ENCODE data around the gene MOV10L1.

The MOV10L1 gene

DNA sequence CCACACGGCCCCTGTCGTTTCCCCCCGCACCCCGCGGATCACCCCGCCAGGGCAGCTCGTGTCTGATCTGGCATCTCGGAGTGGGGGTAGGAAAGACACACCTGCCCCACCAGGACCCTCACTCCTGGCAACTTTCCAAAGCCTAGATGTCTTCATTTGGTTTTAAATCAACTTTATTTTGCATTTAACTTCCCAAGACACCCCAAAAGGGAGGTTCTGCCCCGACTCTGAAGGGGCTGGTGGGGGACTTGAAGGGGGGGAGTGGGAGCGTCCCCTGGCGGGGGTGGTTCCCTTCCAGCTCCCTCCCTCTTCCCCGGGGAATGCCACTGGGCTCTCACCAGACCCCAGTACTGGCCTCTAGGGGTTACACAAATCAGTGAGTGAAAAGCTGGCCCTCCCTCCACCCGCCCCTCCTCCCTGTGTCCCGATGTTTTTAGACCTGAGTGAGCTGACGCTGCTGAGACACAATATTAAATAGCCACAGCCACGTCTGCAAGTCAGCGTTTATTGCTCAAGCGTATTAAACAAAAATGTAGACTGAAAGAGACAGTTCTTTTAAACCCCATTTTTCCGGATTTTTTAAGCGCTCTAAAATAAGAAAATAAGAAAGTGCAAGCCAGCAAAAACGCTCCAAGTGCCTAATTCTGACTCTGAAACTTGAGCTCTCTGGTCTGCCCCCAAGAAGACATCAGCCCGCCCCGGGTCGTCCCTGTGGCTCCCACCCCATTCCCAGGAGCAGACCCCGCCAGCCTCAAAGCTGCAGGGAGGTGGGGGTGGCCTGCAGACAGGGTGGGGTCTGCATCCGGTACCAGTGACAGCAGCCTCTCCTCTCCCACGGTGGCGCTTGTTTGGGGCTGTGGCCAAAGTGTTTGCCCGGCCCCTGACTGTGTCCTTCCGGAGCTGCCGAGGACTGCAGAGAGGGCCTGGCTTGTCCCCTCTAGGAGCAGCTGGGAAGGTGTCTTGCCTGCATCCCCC lies 30.6 kb upstream of the MOV10L1 start:
- Histone ChIP-seq H3K27ac (ENCODE audit: low read length) (no peak overlapping the region), H3K9me3 (ENCODE audit: insufficient read depth, low read length) (no peaks in the 10 kb centered on the region), H3K4me1 (ENCODE audit: low read length) (no peaks in the 10 kb centered on the region), H2AFZ (ENCODE audit: low read depth, low read length) (no peak overlapping the region), H3K4me3 (ENCODE audit: low read length) (no peak overlapping the region), H4K20me1 (ENCODE audit: insufficient read depth, low read length) (no peaks in the 10 kb centered on the region), H3K79me2 (ENCODE audit: low read length) (no peaks in the 10 kb centered on the region), H3K27me3 (ENCODE audit: low read depth, low read length) (no peaks in the 10 kb centered on the region), H3K9ac (ENCODE audit: low read length) (no peak overlapping the region), H3K4me2 (ENCODE audit: low read length) (no peak overlapping the region), H3K36me3 (replicated peaks; ENCODE audit: low read depth, low read length) (no peaks in the 10 kb centered on the region)
- TF ChIP-seq, protein P1, sequence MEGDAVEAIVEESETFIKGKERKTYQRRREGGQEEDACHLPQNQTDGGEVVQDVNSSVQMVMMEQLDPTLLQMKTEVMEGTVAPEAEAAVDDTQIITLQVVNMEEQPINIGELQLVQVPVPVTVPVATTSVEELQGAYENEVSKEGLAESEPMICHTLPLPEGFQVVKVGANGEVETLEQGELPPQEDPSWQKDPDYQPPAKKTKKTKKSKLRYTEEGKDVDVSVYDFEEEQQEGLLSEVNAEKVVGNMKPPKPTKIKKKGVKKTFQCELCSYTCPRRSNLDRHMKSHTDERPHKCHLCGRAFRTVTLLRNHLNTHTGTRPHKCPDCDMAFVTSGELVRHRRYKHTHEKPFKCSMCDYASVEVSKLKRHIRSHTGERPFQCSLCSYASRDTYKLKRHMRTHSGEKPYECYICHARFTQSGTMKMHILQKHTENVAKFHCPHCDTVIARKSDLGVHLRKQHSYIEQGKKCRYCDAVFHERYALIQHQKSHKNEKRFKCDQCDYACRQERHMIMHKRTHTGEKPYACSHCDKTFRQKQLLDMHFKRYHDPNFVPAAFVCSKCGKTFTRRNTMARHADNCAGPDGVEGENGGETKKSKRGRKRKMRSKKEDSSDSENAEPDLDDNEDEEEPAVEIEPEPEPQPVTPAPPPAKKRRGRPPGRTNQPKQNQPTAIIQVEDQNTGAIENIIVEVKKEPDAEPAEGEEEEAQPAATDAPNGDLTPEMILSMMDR (IDR thresholded peaks at IDR 0.05; ENCODE audit: low read depth, low read length) = no peak
- no peak for TF ChIP-seq EZH2phosphoT487 (IDR thresholded peaks at IDR 0.05; ENCODE audit: low read depth)

DNA sequence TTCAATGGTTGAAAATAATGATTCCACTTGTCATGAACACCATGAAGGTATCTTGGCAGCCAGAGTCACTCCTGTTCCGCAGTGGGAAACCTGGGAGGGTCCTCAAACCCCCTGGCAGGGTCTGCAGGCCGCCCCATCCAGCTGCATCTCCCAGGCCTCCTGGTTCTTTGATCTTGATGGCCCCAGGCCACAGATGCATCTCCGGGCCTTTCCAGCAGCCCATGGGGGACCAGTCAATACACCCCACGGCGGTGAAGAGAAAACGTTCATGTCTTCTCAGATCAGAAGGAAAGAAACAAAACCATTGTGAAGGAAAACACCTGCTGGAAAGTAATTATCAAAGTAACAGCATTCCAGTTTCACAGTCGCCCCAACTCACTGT lies 29.9 kb upstream of the MOV10L1 start:
- TF ChIP-seq EZH2phosphoT487 (IDR thresholded peaks at IDR 0.05; ENCODE audit: low read depth) = no peak
- TF ChIP-seq, protein P1 (IDR thresholded peaks at IDR 0.05; ENCODE audit: low read depth, low read length) = no peak
- H2AFZ ChIP-seq (ENCODE audit: low read depth, low read length) = no peak overlapping the region
- no peak overlapping the region for H3K9ac ChIP-seq (ENCODE audit: low read length)
- H3K27me3 ChIP-seq (ENCODE audit: low read depth, low read length) = no peaks in the 10 kb centered on the region
- no peak overlapping the region for H3K4me2 ChIP-seq (ENCODE audit: low read length)
- H3K27ac ChIP-seq (ENCODE audit: low read length) = no peak overlapping the region
- H3K4me3 ChIP-seq (ENCODE audit: low read length) = no peak overlapping the region
- H3K9me3 ChIP-seq (ENCODE audit: insufficient read depth, low read length) = no peaks in the 10 kb centered on the region
- H3K36me3 ChIP-seq (replicated peaks; ENCODE audit: low read depth, low read length) = no peaks in the 10 kb centered on the region
- H4K20me1 ChIP-seq (ENCODE audit: insufficient read depth, low read length) = no peaks in the 10 kb centered on the region
- H3K4me1 ChIP-seq (ENCODE audit: low read length) = no peaks in the 10 kb centered on the region
- H3K79me2 ChIP-seq (ENCODE audit: low read length) = no peaks in the 10 kb centered on the region

DNA sequence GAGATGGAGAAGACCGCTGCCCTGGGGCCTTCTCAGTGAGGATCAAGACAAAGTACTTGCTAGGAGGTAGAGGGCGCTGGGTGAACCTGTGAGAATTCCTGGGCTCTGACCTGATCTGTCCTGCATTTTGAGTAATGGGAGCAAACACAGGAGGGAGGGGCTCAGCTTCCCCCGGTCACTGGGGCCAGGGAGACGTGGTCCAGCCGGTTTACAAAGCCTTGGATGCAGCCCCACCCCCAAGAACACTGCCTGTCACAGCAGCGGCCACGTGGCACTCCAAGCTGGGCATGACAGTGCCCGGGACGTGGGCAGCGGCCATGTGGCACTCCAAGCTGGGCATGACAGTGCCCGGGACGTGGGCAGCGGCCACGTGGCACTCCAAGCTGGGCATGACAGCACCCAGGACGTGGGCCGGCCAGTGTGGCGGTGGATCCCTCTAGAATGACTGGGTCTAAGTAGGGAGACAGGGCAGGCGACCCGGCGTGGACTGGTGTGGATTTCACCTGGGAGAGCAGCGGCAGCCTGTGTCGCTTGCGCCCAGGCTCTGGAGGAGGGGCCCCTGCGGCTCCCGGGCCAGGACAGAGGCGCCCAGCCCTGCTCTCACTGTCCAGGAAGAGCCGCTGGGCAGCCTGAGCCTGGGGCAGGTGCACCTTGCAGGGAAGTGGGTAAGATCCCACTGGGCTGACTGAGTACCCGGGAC lies 29.2 kb upstream of the MOV10L1 start:
- Histone ChIP-seq H3K4me1 (ENCODE audit: low read length) (no peaks in the 10 kb centered on the region), H2AFZ (ENCODE audit: low read depth, low read length) (no peak overlapping the region), H4K20me1 (ENCODE audit: insufficient read depth, low read length) (no peaks in the 10 kb centered on the region), H3K4me2 (ENCODE audit: low read length) (no peak overlapping the region), H3K27me3 (ENCODE audit: low read depth, low read length) (no peaks in the 10 kb centered on the region), H3K4me3 (ENCODE audit: low read length) (no peak overlapping the region), H3K36me3 (replicated peaks; ENCODE audit: low read depth, low read length) (no peaks in the 10 kb centered on the region), H3K9me3 (ENCODE audit: insufficient read depth, low read length) (no peaks in the 10 kb centered on the region), H3K79me2 (ENCODE audit: low read length) (no peaks in the 10 kb centered on the region), H3K27ac (ENCODE audit: low read length) (no peak overlapping the region), H3K9ac (ENCODE audit: low read length) (no peak overlapping the region)
- TF ChIP-seq, protein P1 (IDR thresholded peaks at IDR 0.05; ENCODE audit: low read depth, low read length) = no peak
- TF ChIP-seq EZH2phosphoT487 (IDR thresholded peaks at IDR 0.05; ENCODE audit: low read depth) = no peak

DNA sequence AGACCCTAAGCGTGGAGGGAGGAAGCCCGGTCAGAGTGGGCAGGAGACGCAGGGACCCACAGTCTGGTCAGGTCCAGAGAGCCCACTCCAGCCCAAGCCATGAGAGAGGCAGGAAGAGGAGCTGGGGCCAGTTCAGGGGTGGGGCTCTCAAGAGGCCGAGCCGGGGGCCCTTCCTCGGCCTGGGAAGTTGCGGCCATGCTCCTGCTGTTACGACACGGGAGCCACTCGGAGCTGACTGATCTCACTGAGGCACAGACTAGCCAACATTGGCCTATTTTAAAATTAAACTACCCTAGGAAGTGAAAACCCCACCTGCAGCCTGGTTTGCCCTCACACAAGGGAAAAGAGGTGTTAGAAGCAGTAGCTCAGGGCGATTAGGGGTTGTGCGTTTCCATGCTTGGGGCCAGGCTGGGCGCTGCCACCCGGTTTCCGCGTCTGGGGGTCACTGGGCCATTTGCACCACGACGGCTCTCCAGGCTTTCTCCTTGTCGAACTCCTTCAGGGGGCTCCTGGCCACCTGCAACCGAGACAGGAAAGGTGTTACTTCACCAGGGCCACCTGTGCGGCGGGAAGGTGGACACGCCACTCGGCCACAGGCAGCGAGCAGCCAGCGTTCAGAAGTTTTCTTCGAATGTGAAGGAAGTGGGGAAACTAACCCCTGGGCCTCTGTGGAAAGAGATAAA lies 28.5 kb upstream of the MOV10L1 start:
- no peak overlapping the region for H3K27ac ChIP-seq (ENCODE audit: low read length)
- TF ChIP-seq, protein P1 (IDR thresholded peaks at IDR 0.05; ENCODE audit: low read depth, low read length) = no peak
- TF ChIP-seq EZH2phosphoT487 (IDR thresholded peaks at IDR 0.05; ENCODE audit: low read depth) = no peak
- no peak overlapping the region for H3K4me3 ChIP-seq (ENCODE audit: low read length)
- H3K79me2 ChIP-seq (ENCODE audit: low read length) = no peaks in the 10 kb centered on the region
- H3K36me3 ChIP-seq (replicated peaks; ENCODE audit: low read depth, low read length) = no peaks in the 10 kb centered on the region
- H4K20me1 ChIP-seq (ENCODE audit: insufficient read depth, low read length) = no peaks in the 10 kb centered on the region
- no peaks in the 10 kb centered on the region for H3K9me3 ChIP-seq (ENCODE audit: insufficient read depth, low read length)
- H3K27me3 ChIP-seq (ENCODE audit: low read depth, low read length) = no peaks in the 10 kb centered on the region
- H3K9ac ChIP-seq (ENCODE audit: low read length) = no peak overlapping the region
- H3K4me1 ChIP-seq (ENCODE audit: low read length) = no peaks in the 10 kb centered on the region
- no peak overlapping the region for H3K4me2 ChIP-seq (ENCODE audit: low read length)
- H2AFZ ChIP-seq (ENCODE audit: low read depth, low read length) = no peak overlapping the region
